GM10847 (cell line): ENCODE results near the gene UBAC1.

Experiments used
- POLR2A ChIP-seq: IDR thresholded peaks from 2 replicates; pipeline ENCODE4 v1.6.1; 2011; ENCODE audit not compliant: insufficient read length; ENCODE audit errors: extremely low read depth

UBAC1 gene

DNA sequence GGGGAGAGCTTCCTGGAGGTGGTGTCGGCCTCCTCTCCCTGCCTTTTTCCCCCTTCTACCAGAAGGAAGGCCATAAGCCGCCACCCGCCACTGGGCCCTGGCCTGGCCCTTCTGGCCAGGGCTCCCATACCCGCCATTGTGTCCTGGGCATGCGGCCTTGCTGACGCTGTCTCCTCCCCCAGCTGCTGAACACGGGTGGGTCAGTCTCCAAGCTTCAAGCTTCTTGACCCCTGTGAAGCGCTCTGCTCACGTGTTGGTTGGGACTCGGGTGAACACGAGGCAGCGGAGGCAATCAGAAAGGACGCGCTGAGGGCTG lies 24.2 kb upstream of the UBAC1 start:
- no peak for TF ChIP-seq POLR2A

DNA sequence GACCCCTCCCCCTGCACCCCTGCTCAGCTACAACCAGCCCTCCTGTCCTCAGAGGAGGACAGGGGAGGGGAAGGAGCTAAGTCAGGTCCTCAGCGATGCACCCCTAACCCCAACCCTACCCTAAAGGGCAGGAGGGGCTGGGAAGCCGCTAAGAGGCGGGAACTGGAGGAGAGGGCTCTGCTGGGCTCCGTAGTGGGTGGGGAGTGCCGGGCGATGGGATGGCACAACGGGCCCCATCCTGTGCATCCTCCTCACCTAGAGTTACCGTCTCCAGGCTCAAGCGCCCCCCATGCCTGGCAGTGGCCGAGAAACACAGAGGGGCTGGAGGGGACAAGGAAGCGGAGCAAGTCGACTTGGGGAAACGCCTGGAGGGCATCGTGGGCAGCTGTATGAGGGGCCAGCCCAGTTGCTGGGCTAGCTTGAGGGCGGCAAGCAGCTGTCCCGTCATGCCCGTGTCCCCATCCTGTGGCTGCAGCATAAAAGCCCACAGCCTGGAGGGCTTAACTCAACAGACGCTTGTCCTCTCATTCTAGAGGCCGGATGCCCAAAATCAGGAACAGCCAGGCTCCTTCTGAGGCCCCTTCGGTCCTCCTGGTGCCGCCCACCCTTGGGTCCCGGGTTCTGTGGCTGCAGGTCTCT lies 23.0 kb upstream of the UBAC1 start:
- no peak for TF ChIP-seq POLR2A

- no peak for TF ChIP-seq POLR2A
These were observed 22.3 kb upstream of the UBAC1 start for GRCh38 chr9:135983208-135984071.

DNA sequence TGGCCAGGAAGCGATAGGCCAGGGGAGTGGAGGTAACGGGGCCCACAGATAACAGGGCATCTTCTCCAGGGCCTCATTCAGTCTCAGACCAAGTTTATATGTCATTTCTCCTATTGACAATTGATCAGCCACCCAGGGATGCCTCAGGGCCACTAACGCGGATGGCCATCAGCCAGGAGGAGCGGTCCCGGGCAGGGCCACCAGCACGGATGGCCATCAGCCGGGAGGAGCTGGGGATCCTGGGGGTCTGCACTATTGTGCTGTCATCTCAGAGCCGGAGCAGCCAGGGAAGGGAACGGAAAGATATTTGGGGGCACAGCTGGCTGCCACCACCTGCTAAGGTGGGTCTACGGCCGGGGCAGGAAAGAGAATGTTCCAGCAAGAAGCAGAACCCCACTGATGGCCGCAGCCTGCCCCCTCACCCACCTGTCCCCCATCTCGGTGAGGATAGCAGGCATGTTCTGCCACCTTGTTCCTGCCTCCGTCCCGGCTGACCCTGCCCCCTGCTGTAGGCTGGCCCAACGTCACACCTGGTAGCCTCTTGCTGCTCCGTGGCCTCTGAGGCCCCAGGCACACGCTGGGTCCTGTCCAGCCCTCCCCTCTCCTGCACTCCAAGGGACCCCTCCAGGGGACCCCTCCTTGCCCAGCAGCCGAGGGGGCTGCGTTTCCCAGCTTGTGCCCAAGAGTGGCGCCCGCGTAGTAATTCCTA lies 21.5 kb upstream of the UBAC1 start:
- no peak for TF ChIP-seq POLR2A

DNA sequence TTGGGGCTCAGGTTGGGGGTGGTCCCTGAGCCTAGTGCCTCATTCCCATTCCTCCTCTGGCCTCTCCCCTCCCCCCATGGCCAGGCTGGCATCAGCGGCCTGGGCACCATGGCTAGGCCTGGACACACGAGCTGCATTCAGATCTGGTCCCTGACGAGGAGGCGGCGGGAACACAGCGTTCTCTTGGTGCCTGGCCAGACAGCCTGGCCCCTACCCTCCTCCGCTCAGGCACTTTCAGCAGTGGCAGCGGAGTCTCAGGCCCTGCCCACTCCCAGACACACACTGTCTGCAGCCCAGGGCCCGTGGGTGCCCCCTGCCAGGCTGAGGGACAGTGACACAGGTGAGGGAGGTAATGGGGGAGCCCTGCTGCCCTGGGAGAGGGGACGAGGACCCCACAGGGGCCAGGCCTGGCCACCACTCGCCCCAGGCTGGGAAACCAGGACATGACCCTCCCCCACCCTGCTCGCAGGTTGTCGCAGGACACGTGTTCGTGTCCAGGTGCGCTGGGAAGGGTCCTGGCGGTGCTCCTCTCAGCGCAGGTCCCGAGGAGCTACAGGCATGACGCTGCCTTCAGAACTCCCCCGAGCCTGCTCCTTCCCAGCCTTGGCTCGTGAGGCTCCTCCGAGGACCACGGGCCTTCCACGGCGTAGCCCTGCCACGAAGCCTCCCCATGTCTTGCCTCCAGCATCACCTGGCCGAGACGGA lies 19.9 kb upstream of the UBAC1 start:
- TF ChIP-seq POLR2A = no peak

- TF ChIP-seq POLR2A = no peak
These were observed 18.5 kb upstream of the UBAC1 start for GRCh38 chr9:135979547-135980166.

- TF ChIP-seq POLR2A = no peak
These were observed 17.7 kb upstream of the UBAC1 start for GRCh38 chr9:135978642-135979546.

GRCh38 chr9:135976944-135977343 lies 15.8 kb upstream of the UBAC1 start:
- TF ChIP-seq POLR2A = no peak

DNA sequence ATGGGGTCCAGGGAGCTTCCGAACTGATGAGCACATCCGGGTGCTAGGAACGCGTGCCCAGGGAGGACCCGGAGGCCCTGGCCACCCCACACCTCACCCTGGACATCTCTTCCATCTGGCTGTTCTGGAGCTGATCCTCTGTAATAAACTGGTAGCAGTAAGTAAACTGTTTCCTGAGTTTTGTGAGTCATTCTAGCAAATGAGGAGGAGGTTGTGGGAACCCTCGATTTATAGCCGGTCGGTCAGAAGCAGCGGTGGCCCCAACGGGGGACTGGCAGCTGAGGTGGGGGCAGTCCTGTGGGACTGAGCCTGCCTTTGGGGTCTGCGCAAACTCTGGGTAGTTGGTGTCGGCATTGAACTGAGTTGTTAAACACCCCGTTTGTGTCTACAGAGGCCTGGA lies 15.4 kb upstream of the UBAC1 start:
- TF ChIP-seq POLR2A = no peak

- TF ChIP-seq POLR2A = no peak
These were observed 14.7 kb upstream of the UBAC1 start for GRCh38 chr9:135975834-135976233.

- no peak for TF ChIP-seq POLR2A
These were observed 13.0 kb upstream of the UBAC1 start for GRCh38 chr9:135974220-135974573.

DNA sequence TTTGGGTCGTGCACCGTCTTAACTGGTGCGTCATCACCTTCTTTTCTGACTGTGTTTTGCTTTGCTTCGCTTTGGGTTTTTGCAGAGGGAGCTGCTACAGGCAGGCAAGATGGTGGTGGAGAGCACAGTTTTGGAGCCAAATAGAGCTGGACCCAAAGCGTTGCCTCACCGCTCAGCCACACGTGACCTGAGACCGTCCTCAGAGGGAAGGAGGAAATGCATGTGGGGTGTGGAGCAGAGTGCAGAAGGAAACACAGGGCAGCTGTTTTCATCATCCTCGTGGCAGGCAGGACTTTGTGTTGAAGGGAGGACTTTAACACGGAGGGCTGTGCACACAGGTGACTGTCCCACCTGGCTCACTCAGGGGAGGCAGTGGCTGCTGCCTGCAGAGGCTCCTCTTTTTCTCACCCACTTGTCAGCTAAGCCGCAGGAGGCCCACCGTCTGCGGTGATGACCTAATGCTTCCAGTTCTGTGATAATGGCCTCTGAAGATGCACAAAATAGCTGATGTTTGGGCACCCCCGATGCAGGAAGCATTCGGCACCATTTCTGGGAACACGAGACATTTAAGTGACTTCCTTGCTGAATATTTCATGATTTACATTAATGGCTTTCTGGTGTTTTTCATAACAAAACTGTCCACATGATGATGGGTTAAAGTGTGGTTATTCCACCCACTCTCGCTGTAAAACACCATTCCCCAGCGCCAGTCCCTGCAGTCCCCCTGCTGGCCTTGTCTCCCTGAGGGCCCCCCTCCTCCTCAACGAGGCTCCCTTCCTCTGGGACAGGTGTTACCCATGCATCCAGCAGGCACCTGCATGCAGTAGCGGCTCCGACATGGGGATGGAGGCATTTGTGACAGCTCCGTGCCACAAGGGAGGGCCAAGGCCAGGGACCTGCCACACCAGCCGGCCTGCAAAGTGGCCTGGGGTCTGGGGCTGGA lies 12.4 kb upstream of the UBAC1 start:
- TF ChIP-seq POLR2A = no peak

GRCh38 chr9:135971892-135972291 lies 10.7 kb upstream of the UBAC1 start:
- TF ChIP-seq POLR2A = no peak

DNA sequence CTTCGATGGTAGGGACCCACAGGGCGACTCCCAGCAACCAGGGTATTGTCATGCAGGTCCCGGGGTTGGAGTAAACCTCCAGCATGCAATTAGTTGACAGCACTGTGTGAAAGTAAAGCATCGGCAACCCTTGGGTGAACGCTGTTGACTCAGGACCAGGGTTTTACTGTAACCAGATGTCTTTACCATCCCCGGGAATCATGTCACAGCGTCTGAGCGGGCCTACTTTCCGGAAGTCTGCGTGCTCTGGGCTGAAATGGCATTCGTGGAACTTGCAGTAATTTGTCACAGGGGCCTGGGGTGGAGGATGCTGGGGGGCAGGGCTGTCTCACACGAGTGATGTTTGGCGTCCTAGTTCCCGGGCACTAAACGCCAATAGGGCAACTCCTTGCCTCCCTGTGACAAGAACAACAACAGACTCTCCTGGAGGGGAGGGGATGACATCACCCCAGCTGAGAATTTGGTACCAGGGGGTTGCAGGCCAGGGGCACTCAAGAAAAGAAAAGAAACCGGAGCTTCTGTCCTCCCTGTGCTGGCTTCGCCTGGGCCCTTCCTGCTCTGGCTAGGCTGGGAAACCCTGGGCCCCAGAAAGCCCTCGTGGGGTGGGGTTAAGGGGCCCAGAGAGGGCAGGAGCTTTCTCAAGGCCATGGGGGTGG lies 10.1 kb upstream of the UBAC1 start:
- TF ChIP-seq POLR2A = no peak
